Measurements from ENCODE around the gene OR6V1. TPM values are rescaled to one million over a fixed set of nuclear protein-coding genes. Genes with fewer than 3 reads are reported as not detected.

The OR6V1 gene
- total RNA-seq, 1 experiment from 2014 or later: not detected

GRCh38 chr7:143013893-143014292, 38.2 kb upstream of the OR6V1 start:
- DNase-seq: no peak
- intact Hi-C loops (cut with micrococcal nuclease; ENCODE audit: unreplicated experiment): loop anchor here (2.0 kb wide), 1 partner anchor 21 kb away; no protein-coding TSS in a partner anchor

GRCh38 chr7:143015084-143015483, 37.1 kb upstream of the OR6V1 start:
- no peak overlapping the region for H3K27ac Mint-ChIP-seq (ENCODE audit: unreplicated experiment)
- intact Hi-C loops (cut with micrococcal nuclease; ENCODE audit: unreplicated experiment): loop anchor here (2.0 kb wide), 1 partner anchor 20 kb away; no protein-coding TSS in a partner anchor
- peaks cover 54% of the 10 kb centered on the region for H3K27me3 Mint-ChIP-seq (ENCODE audit: unreplicated experiment)
- DNase-seq: no peak
- no peaks in the 10 kb centered on the region for H3K4me1 Mint-ChIP-seq (ENCODE audit: low read depth, unreplicated experiment)
- BruUV-seq (replicated peaks): no TSS peak
- H3K9me3 Mint-ChIP-seq (ENCODE audit: low read depth, unreplicated experiment): no peaks in the 10 kb centered on the region
- CTCF ChIA-PET: no interaction called here
- no peaks in the 10 kb centered on the region for H3K36me3 Mint-ChIP-seq (ENCODE audit: insufficient read depth, unreplicated experiment)
- TF ChIP-seq CTCF (IDR thresholded peaks at IDR 0.05; ENCODE audit: unreplicated experiment): no peak
- no peak overlapping the region for H3K4me3 Mint-ChIP-seq (ENCODE audit: low read depth, unreplicated experiment)

More at GRCh38 chr7:143013893-143014292, 38.2 kb upstream of the OR6V1 start:
- peaks cover 65% of the 10 kb centered on the region for H3K27me3 Mint-ChIP-seq (ENCODE audit: unreplicated experiment)
- H3K36me3 Mint-ChIP-seq (ENCODE audit: insufficient read depth, unreplicated experiment): no peaks in the 10 kb centered on the region
- H3K27ac Mint-ChIP-seq (ENCODE audit: unreplicated experiment): no peak overlapping the region
- H3K9me3 Mint-ChIP-seq (ENCODE audit: low read depth, unreplicated experiment): no peaks in the 10 kb centered on the region
- no peak overlapping the region for H3K4me3 Mint-ChIP-seq (ENCODE audit: low read depth, unreplicated experiment)
- no peak for TF ChIP-seq CTCF (IDR thresholded peaks at IDR 0.05; ENCODE audit: unreplicated experiment)
- BruUV-seq (replicated peaks): no TSS peak
- CTCF ChIA-PET: interaction anchor here (0.6 to 2.7 kb wide), 2 partner anchors 202 to 870 kb away, joined by 6 to 12 read pairs; no protein-coding TSS in a partner anchor
- no peaks in the 10 kb centered on the region for H3K4me1 Mint-ChIP-seq (ENCODE audit: low read depth, unreplicated experiment)

GRCh38 chr7:143015926-143016490, 36.1 kb upstream of the OR6V1 start:
- DNase-seq: no peak
- TF ChIP-seq CTCF (IDR thresholded peaks at IDR 0.05; ENCODE audit: unreplicated experiment): no peak
- BruUV-seq (replicated peaks): no TSS peak
- Mint-ChIP-seq H3K27me3 (ENCODE audit: unreplicated experiment) (peaks cover 50% of the 10 kb centered on the region), H3K4me1 (ENCODE audit: low read depth, unreplicated experiment) (no peaks in the 10 kb centered on the region), H3K4me3 (ENCODE audit: low read depth, unreplicated experiment) (no peak overlapping the region), H3K36me3 (ENCODE audit: insufficient read depth, unreplicated experiment) (no peaks in the 10 kb centered on the region), H3K9me3 (ENCODE audit: low read depth, unreplicated experiment) (no peaks in the 10 kb centered on the region), H3K27ac (ENCODE audit: unreplicated experiment) (no peak overlapping the region)
- CTCF ChIA-PET: interaction anchor here (0.6 to 2.1 kb wide), 2 partner anchors 34 to 199 kb away, joined by 3 to 8 read pairs; no protein-coding TSS in a partner anchor
- intact Hi-C loops (cut with micrococcal nuclease; ENCODE audit: unreplicated experiment): loop anchor here (2.0 kb wide), 1 partner anchor 19 kb away; no protein-coding TSS in a partner anchor

GRCh38 chr7:143016996-143017395, 35.1 kb upstream of the OR6V1 start:
- no peaks in the 10 kb centered on the region for H3K9me3 Mint-ChIP-seq (ENCODE audit: low read depth, unreplicated experiment)

More at GRCh38 chr7:143016996-143017395, 35.1 kb upstream of the OR6V1 start:
- Mint-ChIP-seq H3K4me1 (ENCODE audit: low read depth, unreplicated experiment) (no peaks in the 10 kb centered on the region), H3K27ac (ENCODE audit: unreplicated experiment) (no peak overlapping the region), H3K4me3 (ENCODE audit: low read depth, unreplicated experiment) (no peak overlapping the region), H3K36me3 (ENCODE audit: insufficient read depth, unreplicated experiment) (no peaks in the 10 kb centered on the region), H3K27me3 (ENCODE audit: unreplicated experiment) (peaks cover 44% of the 10 kb centered on the region)
- CTCF ChIA-PET: interaction anchor here (2.1 kb wide), 1 partner anchor 198 kb away, joined by 8 read pairs; no protein-coding TSS in a partner anchor
- DNase-seq: no peak
- intact Hi-C loops (cut with micrococcal nuclease; ENCODE audit: unreplicated experiment): no loop called here
- no peak for TF ChIP-seq CTCF (IDR thresholded peaks at IDR 0.05; ENCODE audit: unreplicated experiment)
- BruUV-seq (replicated peaks): no TSS peak
